ENCODE measurements around the gene GMPR2.

Gene GMPR2

GRCh38 chr14:24270537-24271133 is 37.9 kb downstream of the GMPR2 start:
- DNase-seq, result no peak

DNA sequence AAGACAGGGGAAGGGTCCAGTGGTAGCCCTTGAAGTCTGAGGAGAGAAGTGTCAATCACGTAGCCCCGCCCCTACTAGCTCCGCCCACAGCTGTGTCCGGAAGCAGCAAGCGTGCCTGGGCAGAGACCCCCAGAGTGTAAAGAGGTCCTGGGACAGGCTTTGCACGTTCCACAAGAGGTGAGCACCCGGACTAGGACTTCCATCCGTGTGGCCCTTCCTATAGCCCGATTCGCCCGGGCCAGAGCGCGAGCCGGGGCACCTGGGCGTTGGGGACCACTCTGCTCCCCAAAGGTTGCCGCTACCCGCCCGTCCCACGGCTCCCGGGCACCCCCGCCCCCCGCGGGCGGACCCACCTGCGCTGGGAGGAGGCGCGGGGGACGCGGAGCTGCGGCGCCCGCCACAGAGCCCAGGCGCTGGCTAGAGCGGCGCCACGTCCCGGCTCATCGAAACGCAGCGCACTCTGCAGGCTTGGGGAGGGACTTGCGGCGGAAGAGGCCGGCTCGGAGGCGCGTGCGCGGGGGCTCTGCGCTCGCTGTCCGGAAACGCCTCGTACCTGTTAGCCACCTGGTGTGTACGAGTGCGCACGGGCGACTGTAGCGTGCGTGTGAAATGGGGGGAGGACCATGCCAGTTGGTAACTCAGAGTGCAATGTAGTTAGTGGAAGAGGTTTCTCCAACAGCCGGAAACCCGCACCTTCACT is 38.6 kb downstream of the GMPR2 start, which contains the start of gene RABGGTA:
RABGGTA (minus strand) TSS at position 464 of the 700 bp plus-strand sequence. CDS start 482 bp downstream, outside the sequence.
- peak; percentile 71 to 88 (median 80) for DNase-seq

DNA sequence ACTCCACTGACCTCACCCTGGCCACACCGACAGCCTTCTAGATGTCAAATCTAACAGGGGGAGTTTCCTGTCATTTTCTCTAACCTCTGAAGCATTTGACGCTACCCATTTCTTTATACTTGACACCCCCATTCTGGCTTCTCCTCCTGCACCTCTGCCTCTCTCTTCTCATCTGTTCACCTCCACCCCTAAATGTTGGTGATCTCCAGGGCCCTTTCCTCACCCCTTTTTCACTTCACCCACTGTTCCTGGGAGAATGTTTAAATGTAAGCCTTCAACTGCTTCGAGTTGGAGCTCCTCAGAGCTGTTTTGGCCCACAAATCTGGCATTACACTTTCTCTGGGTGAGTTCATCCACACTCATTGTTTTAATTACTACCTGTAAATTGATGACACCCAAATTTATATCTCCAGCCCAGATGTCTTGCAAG is 39.1 kb downstream of the GMPR2 start:
- DNase-seq, result no peak

- DNase-seq, result no peak
These were observed 39.7 kb downstream of the GMPR2 start for GRCh38 chr14:24272467-24272866.

GRCh38 chr14:24273422-24273998 is 40.8 kb downstream of the GMPR2 start:
- no peak for DNase-seq

- DNase-seq, result no peak
These were observed 41.4 kb downstream of the GMPR2 start for GRCh38 chr14:24274101-24274543.

- DNase-seq, result no peak
These were observed 44.3 kb downstream of the GMPR2 start for GRCh38 chr14:24277071-24277470.

- DNase-seq, result no peak
These were observed 45.0 kb downstream of the GMPR2 start for GRCh38 chr14:24277606-24278321.

GRCh38 chr14:24278424-24278823 is 45.7 kb downstream of the GMPR2 start:
- no peak for DNase-seq

DNA sequence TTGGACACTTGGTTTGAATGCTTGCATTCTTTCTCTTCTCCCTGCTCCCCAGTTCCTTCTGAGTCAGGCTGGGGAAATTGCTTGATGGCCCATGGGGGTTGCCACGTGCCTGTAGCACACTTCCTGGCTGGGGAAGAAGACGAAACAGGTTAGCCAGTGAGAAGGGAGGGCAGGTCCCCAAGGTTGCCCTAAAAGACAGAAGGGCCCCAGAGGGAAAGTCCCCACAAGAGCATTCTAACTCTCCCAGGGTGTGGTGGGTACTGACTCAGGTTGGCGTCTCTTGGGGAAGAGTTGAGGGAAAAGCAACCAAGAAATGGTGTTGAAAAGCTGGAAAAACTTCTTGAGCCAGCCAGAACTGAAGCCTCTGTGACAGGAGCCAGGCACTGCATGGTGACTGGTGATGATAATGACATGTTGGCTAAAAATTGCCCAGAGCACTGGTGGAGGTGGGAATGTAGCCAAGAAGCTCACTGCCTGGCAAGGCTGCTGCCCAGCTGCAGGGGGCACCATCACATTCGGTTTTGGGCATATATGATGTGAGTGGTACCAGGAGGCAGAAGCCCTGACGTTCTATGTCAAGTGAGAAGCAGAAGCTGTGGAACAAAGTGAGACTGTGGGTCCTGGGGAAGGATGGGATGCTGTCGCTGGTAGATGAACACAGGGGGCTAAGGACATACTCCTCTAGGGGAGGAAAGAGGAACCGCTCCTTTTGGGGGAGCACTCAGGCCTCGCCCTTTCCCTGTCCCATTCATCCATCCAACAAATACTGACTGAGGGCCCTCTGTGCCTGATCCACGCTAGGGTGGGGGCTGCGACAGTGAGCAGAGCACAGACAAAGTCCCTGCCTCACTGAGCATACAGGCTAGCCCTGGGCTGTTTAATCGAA is 46.8 kb downstream of the GMPR2 start:
- no peak for DNase-seq

DNA sequence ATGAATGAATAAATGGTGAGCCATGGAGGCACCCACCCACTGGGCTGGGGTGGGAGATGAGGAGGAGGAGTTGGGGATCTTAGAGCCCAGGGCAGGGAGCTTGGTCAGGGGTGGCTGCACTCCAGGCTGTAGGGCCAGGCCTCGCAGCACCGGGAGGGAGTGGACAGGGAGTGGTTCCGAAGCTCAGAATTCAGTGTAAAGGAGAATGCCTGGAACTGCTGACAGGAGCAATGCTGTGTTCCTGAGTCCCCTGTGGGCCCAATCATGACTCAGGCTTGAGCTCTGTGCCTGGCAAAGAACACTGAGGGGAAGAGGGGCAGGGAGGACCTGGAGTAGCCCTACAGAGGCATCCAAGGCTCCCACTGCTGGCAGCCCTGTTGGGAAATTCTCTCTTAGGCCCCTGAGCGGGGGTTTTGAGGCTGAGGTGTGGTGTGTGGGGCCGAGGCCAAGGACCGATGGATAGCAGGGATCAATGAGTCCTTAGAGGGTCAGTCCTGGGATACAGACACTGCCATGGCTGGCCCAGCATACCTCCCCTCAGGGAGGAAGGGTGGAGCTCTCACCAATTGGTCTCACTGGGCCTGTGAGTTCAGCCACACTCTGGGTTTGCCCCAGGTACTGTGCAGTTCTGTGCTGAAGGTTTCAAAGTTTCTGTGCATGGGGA is 48.2 kb downstream of the GMPR2 start:
- DNase-seq, result no peak

- no peak for DNase-seq
These were observed 48.9 kb downstream of the GMPR2 start for GRCh38 chr14:24281636-24282035.

DNA sequence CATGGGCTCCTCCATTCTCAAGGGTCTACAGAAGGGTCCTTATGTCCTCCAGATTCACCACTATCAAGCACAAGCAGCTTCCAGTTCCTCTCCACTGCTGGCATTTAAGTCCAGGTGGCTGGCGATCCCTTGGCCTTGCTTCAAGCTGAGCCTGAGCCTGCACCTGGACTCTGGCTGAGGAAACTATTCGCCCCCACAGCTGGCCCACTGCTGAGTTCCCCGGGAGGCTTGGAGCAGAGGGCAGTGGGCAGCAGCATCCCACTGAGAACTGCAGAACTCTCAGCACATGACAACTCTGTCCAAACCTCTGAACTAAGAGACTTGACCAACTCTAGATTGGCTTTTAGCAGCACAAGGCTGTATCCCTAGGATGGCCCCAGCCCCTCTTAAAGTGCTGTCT is 50.0 kb downstream of the GMPR2 start:
- DNase-seq, result no peak

DNA sequence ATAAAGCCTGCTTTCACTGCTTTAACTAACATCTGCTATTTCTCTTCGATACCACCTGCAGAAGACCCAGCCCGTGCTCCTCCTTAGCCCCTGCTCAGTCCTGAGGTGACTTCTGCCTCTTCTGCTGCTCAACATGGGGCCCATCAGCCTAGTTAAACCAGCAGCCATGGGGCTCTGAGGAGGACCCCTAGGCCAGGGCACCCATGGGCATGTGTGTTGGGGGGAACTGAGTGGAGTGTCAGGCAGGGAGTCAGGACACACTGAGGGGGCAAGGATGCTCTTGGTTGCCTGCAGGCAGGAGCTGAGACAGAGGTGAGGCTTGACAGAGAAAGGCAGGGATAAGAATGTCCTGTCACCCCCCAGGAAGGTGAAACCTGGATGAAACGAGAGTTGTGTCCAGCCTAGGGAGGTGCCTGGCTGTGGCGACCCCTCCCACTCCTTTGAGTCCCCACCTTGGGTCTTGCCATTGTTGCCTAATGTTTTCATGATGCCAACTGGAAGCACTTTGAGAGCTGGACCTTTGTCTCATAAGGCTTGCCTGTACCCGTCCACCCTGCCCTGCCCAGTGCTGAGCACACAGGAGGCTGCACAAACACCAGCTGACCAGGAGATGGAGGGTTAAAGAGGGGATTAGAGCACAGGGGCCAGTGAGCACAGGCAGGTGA is 51.2 kb downstream of the GMPR2 start:
- no peak for DNase-seq

DNA sequence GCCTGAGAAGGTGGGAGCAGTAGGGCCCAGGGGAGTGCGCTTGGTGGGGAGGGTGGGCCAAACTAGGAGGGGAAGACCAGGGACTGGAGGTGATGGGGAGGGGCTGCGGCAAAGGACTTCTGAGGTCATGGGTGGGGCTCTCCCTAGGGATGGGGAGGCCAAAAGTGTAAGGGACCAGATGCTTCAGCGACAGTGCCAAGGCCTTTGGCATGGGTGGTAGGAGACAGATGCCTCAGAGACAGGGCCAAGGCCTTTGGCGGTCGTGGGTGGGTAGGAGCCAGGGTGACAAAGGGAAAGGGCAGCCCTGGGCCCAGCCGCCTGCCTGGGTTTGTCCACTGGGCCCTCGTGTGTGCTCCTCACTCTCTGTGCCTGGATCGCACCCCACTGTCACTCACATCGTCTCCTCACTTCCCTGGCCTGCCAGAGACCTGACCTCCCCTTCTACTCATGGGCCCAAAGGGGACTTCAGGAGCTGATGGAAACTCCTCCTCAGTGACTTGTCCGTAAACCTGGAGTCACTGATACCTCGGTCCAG is 51.8 kb downstream of the GMPR2 start:
- no peak for DNase-seq

DNA sequence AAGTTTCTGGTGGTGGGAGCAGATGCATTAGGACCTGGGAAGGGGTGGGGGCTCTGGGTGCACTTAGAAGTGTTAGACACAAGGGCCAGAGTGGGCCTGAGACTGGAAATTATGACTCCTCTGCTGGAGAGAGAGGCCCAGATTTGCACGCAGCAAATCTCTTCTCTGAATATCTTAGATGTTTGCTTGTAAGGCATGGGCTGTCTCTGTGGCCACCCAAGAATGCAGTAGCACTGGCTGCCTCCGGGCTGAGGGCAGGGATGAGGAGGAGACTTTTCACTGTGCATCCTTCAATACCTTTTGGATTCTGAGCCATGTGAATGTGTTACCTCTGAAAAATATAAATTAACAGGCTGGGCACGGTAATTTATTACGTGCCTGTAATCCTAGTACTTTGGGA is 52.6 kb downstream of the GMPR2 start:
- no peak for DNase-seq

DNA sequence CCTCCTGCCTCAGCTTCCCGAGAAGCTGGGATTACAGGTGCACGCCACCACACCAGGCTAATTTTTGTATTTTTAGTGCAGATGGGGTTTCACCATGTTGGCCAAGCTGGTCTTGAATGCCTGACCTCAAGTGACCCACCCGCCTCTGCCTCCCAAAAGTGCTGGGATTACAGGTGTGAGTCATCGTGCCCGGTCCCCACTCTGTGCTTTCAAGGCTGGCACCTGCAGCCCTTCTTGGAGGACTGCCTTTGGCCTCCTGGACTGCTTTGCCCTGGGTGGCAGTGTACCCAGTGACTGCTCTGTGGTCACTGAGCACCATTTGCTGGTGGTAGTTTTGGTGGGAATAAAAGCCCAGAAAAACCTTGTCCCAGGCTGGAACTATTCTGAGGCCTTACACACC is 54.3 kb downstream of the GMPR2 start:
- DNase-seq, result no peak
